ENCODE measurements around the gene RMND5A.

The RMND5A gene

DNA sequence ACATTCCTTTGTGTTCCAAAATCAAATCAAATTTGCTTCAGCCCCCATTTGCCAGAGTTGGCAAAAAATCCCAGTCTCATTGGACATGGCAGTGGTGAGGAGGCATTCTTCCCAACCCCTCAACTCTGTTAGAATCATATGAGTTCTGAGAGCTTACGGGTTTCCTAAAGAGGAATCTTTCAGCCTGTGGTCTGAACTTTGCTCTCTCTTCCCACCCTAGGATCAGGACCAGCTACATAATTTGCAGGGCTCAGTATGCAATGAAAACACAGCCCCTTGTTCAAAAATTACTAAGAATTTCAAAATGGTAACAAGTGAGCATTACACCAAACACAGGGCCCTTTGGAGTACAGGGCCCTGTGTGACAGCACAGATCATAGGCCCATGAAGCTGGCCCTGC is 47.1 kb upstream of the RMND5A start:
- no peak overlapping the region for H3K9ac ChIP-seq (ENCODE audit: low read length)
- H3K4me2 ChIP-seq (ENCODE audit: low read depth, low read length, poor library complexity, severe bottlenecking), result no peak overlapping the region
- H3K4me3 ChIP-seq (ENCODE audit: insufficient read depth, low read length, poor library complexity, severe bottlenecking), result no peak overlapping the region
- no peak overlapping the region for H2AFZ ChIP-seq (ENCODE audit: low read depth, low read length, severe bottlenecking)
- TF ChIP-seq, protein P1, sequence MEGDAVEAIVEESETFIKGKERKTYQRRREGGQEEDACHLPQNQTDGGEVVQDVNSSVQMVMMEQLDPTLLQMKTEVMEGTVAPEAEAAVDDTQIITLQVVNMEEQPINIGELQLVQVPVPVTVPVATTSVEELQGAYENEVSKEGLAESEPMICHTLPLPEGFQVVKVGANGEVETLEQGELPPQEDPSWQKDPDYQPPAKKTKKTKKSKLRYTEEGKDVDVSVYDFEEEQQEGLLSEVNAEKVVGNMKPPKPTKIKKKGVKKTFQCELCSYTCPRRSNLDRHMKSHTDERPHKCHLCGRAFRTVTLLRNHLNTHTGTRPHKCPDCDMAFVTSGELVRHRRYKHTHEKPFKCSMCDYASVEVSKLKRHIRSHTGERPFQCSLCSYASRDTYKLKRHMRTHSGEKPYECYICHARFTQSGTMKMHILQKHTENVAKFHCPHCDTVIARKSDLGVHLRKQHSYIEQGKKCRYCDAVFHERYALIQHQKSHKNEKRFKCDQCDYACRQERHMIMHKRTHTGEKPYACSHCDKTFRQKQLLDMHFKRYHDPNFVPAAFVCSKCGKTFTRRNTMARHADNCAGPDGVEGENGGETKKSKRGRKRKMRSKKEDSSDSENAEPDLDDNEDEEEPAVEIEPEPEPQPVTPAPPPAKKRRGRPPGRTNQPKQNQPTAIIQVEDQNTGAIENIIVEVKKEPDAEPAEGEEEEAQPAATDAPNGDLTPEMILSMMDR (IDR thresholded peaks at IDR 0.05; ENCODE audit: insufficient read depth, low read length, poor library complexity, severe bottlenecking), result no peak
- no peak for TF ChIP-seq EZH2phosphoT487 (conservative IDR thresholded peaks at IDR 0.05; ENCODE audit: low read length)
- H3K79me2 ChIP-seq (ENCODE audit: insufficient read depth, low read length), result no peaks in the 10 kb centered on the region
- H3K27ac ChIP-seq (ENCODE audit: low read depth, low read length), result no peak overlapping the region
- no peaks in the 10 kb centered on the region for H3K9me2 ChIP-seq (replicated peaks; ENCODE audit: insufficient read depth, low read length)
- no peaks in the 10 kb centered on the region for H3K27me3 ChIP-seq (ENCODE audit: low read length)
- H3K36me3 ChIP-seq (ENCODE audit: low read length), result no peaks in the 10 kb centered on the region
- no peaks in the 10 kb centered on the region for H3K9me3 ChIP-seq (ENCODE audit: insufficient read depth, low read length)
- no peaks in the 10 kb centered on the region for H3F3A ChIP-seq (ENCODE audit: insufficient read depth)
- no peaks in the 10 kb centered on the region for H4K20me1 ChIP-seq (ENCODE audit: low read depth, low read length)

DNA sequence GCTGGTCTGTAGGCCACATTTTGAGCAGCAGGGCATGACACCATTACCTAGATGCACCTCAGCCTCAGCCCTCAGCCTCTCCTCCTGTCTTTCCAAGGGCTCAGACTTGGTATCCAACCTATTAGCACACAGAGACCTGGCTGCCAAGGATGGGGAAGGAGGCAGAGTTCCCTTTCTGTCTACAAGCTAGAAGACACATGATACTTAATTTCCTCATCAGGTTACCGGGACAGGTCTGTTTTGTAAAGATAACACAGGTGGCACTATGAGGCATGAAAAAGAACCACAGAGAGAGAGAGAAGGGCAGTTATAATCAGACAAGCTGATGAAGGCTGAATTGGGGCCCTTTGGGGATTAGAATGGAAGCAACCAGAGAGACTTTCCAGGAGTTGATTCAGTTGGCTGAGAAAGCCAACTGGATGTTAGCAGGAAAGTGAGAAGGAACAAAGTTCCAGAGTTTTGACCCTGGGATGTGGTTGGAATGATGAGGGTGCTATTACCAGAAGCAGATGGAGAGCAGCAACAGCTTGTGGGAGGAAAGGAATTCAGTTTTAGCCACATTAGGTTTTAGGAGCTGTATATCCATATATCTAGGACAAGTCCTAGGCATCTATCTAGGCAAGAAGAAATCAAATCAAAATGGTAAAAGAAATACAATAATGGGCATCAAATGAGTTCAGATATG is 46.0 kb upstream of the RMND5A start:
- Histone ChIP-seq H3K36me3 (ENCODE audit: low read length) (no peaks in the 10 kb centered on the region), H3K4me3 (ENCODE audit: insufficient read depth, low read length, poor library complexity, severe bottlenecking) (no peak overlapping the region), H3K79me2 (ENCODE audit: insufficient read depth, low read length) (no peaks in the 10 kb centered on the region), H3K27me3 (ENCODE audit: low read length) (no peaks in the 10 kb centered on the region), H3K4me2 (ENCODE audit: low read depth, low read length, poor library complexity, severe bottlenecking) (no peak overlapping the region), H3F3A (ENCODE audit: insufficient read depth) (no peaks in the 10 kb centered on the region), H2AFZ (ENCODE audit: low read depth, low read length, severe bottlenecking) (no peak overlapping the region), H3K9ac (ENCODE audit: low read length) (no peak overlapping the region), H3K9me3 (ENCODE audit: insufficient read depth, low read length) (no peaks in the 10 kb centered on the region), H3K9me2 (replicated peaks; ENCODE audit: insufficient read depth, low read length) (no peaks in the 10 kb centered on the region), H4K20me1 (ENCODE audit: low read depth, low read length) (no peaks in the 10 kb centered on the region), H3K27ac (ENCODE audit: low read depth, low read length) (no peak overlapping the region)
- TF ChIP-seq, protein P1 (IDR thresholded peaks at IDR 0.05; ENCODE audit: insufficient read depth, low read length, poor library complexity, severe bottlenecking), result no peak
- TF ChIP-seq EZH2phosphoT487 (conservative IDR thresholded peaks at IDR 0.05; ENCODE audit: low read length), result no peak

DNA sequence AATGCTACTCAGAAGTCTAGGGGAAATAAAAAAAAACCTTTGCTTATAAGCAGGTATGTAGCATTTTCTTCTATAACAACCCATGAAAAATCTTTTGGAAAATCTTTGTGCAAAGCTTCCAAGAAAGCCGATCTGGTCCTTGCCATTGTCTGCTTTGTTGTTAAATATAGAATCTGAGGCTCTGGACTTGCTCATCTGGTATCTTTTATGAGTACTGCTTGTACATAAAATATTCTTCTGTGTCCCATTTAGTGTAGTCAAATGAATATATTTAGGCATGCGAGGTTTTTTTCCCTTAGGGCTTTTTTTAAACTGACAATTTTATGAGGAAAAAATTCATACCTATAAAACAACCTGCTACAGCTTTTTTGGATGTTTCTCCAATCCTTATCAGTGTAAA is 45.0 kb upstream of the RMND5A start:
- Histone ChIP-seq H3K4me2 (ENCODE audit: low read depth, low read length, poor library complexity, severe bottlenecking) (no peak overlapping the region), H4K20me1 (ENCODE audit: low read depth, low read length) (no peaks in the 10 kb centered on the region), H3K79me2 (ENCODE audit: insufficient read depth, low read length) (no peaks in the 10 kb centered on the region), H3K9ac (ENCODE audit: low read length) (no peak overlapping the region), H3F3A (ENCODE audit: insufficient read depth) (no peaks in the 10 kb centered on the region), H3K9me2 (replicated peaks; ENCODE audit: insufficient read depth, low read length) (no peaks in the 10 kb centered on the region), H3K9me3 (ENCODE audit: insufficient read depth, low read length) (no peaks in the 10 kb centered on the region), H3K36me3 (ENCODE audit: low read length) (no peaks in the 10 kb centered on the region), H3K4me3 (ENCODE audit: insufficient read depth, low read length, poor library complexity, severe bottlenecking) (no peak overlapping the region), H3K27ac (ENCODE audit: low read depth, low read length) (no peak overlapping the region), H2AFZ (ENCODE audit: low read depth, low read length, severe bottlenecking) (no peak overlapping the region), H3K27me3 (ENCODE audit: low read length) (no peaks in the 10 kb centered on the region)
- TF ChIP-seq, protein P1 (IDR thresholded peaks at IDR 0.05; ENCODE audit: insufficient read depth, low read length, poor library complexity, severe bottlenecking), result no peak
- TF ChIP-seq EZH2phosphoT487 (conservative IDR thresholded peaks at IDR 0.05; ENCODE audit: low read length), result no peak

All from SU-DHL-6 (cell line).